Prostate gland (tissue), 2 donors: Measurements from ENCODE around the gene CIRBP.
A peak's percentile ranks its signal among the peaks of the same experiment; 100 is the strongest.

Experiments used
- CTCF ChIP-seq, 4 experiments: fragments of 200-600 bp in 2 of 4; fragments of 450-650 bp in 2 of 4; sonication (generic) in 2 of 4; IDR thresholded peaks; 1 replicate in 3 of 4; 2 replicates in 1 of 4; pipeline ENCODE4 v1.5.1; 2016 to 2019; ENCODE audit warnings: antibody characterized with exemption in 4 of 4, mild to moderate bottlenecking in 2 of 4, moderate library complexity in 2 of 4
- POLR2A ChIP-seq: fragments of 450-650 bp; IDR thresholded peaks from one replicate; pipeline ENCODE4 v1.6.1; 2016; ENCODE audit warnings: antibody characterized with exemption, mild to moderate bottlenecking
- POLR2AphosphoS5 ChIP-seq: sonication (generic); formaldehyde crosslinking; IDR thresholded peaks from one replicate; pipeline ENCODE4 v1.6.1; 2017; ENCODE audit warnings: antibody characterized with exemption

DNA sequence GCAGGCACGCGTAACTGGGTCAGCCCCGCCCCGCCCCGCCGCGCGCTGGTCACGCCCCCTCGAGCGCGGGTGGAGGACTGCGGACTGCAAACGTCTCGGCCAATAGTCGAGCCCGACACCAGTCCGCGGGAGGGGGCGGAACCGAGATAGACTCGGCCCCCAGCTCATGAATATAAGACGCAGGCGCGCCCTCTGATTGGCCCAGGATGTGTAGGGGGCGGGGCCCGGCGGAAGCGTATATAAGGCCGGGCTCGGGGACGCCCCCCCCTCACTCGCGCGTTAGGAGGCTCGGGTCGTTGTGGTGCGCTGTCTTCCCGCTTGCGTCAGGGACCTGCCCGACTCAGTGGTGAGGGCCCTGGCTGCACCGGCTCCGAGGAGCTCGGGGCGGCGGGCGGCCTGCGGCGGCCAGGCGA, at the start of gene CIRBP:
- TF ChIP-seq CTCF (IDR thresholded peaks at IDR 0.05) (peak in 1 of 4 experiments; percentile 25), POLR2A (peak; percentile 93), POLR2AphosphoS5 (peak; percentile 97)
